GM12878 (cell line): ENCODE data around the gene NAP1L2.

ENCODE experiments used
- ATF7 ChIP-seq: fragments of 450-650 bp; IDR thresholded peaks from 2 replicates; pipeline ENCODE4 v1.6.1; 2016; ENCODE audit warnings: low read depth, mild to moderate bottlenecking
- EZH2 ChIP-seq: IDR thresholded peaks from 2 replicates; pipeline ENCODE4 v1.6.1; 2012; ENCODE audit warnings: low read depth, mild to moderate bottlenecking, control low read depth, inconsistent platforms, low read length, borderline replicate concordance; ENCODE audit not compliant: control insufficient read depth
- FOS ChIP-seq: IDR thresholded peaks from 3 replicates; pipeline ENCODE4 v1.6.1; 2011; ENCODE audit warnings: borderline replicate concordance; ENCODE audit not compliant: insufficient read length; ENCODE audit errors: extremely low read depth
- RAD21 ChIP-seq: IDR thresholded peaks from 2 replicates; pipeline ENCODE4 v1.6.1; 2011; ENCODE audit warnings: mild to moderate bottlenecking, low read depth, low read length, moderate library complexity; ENCODE audit not compliant: insufficient read depth
- RBBP5 ChIP-seq: fragments of 200-600 bp; sonication (generic); conservative IDR thresholded peaks from 2 replicates; pipeline ENCODE4 v1.6.1; 2016
- RCOR1 ChIP-seq: conservative IDR thresholded peaks from 2 replicates; pipeline ENCODE4 v1.6.1; 2012; ENCODE audit warnings: low read depth, low read length, improper control_type of control experiment
- RFX5 ChIP-seq: IDR thresholded peaks from 2 replicates; pipeline ENCODE4 v1.6.1; 2011; ENCODE audit warnings: low read depth, low read length, improper control_type of control experiment
- SREBF2 ChIP-seq: IDR thresholded peaks from 2 replicates; pipeline ENCODE4 v1.6.1; 2012; ENCODE audit warnings: mild to moderate bottlenecking, low read length
- TAF1 ChIP-seq: IDR thresholded peaks from 2 replicates; pipeline ENCODE4 v1.6.1; 2011; ENCODE audit warnings: mild to moderate bottlenecking, low read depth, low read length, borderline replicate concordance
- ZBED1 ChIP-seq: IDR thresholded peaks from 2 replicates; pipeline ENCODE4 v1.6.1; 2016; ENCODE audit warnings: borderline replicate concordance
- TF ChIP-seq, protein P1 (sequence below): fragments of 450-650 bp; conservative IDR thresholded peaks from 2 replicates; pipeline ENCODE4 v1.6.1; 2017; ENCODE audit warnings: mild to moderate bottlenecking, moderate library complexity
- TF ChIP-seq, protein P2 (sequence below), 3 experiments: IDR thresholded peaks in 2 of 3; conservative IDR thresholded peaks in 1 of 3; 2 replicates each; pipeline ENCODE4 v1.5.1; 2011; ENCODE audit warnings: low read depth in 3 of 3, low read length in 3 of 3, mild to moderate bottlenecking in 3 of 3, control low read depth in 2 of 3, moderate library complexity in 2 of 3, inconsistent platforms in 1 of 3, mixed read lengths in 1 of 3; ENCODE audit not compliant: control insufficient read depth in 2 of 3, insufficient read depth in 1 of 3; ENCODE audit errors: extremely low read depth in 1 of 3
- TF ChIP-seq, protein P3 (sequence below): fragments of 450-650 bp; IDR thresholded peaks from 2 replicates; pipeline ENCODE4 v1.6.1; 2016; ENCODE audit warnings: mild to moderate bottlenecking, moderate library complexity, borderline replicate concordance
- TF ChIP-seq, protein P4 (sequence below): fragments of 450-650 bp; IDR thresholded peaks from 2 replicates; pipeline ENCODE4 v1.6.1; 2017; ENCODE audit warnings: mild to moderate bottlenecking

DNA sequence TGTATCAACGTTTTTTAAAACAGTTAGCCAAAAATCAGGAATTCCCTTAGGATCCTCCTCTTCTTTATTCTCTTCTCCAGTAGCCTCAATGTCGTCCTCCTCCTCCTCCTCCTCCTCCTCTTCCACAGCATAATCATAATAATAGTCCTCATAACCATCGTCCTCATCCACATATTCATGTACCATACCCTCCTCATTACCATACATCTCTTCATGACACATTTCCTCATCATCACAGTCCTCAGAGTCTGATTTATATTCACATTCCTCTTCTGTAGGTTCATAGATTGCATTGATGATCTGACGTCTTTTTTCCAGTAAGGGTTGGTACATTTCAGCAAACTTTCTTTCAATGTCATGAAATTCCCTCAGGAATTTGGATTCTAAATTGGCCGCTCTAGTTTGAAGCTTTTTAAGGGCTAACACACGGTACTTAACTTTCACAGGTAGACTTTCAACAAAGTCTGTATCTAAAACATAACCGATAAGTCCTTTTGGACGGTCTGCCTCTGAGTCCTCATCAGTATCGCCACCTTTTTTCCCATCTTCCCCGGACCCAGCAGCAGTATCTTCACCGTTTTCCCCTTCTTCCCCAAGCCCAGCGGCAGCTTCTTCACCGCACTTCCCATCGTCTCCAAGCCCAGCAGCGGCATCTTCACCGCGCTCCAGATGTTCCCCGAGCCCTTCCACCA lies 771 bp downstream of the NAP1L2 start:
- TF ChIP-seq TAF1, result no peak
- no peak for TF ChIP-seq RBBP5
- TF ChIP-seq, protein P1, sequence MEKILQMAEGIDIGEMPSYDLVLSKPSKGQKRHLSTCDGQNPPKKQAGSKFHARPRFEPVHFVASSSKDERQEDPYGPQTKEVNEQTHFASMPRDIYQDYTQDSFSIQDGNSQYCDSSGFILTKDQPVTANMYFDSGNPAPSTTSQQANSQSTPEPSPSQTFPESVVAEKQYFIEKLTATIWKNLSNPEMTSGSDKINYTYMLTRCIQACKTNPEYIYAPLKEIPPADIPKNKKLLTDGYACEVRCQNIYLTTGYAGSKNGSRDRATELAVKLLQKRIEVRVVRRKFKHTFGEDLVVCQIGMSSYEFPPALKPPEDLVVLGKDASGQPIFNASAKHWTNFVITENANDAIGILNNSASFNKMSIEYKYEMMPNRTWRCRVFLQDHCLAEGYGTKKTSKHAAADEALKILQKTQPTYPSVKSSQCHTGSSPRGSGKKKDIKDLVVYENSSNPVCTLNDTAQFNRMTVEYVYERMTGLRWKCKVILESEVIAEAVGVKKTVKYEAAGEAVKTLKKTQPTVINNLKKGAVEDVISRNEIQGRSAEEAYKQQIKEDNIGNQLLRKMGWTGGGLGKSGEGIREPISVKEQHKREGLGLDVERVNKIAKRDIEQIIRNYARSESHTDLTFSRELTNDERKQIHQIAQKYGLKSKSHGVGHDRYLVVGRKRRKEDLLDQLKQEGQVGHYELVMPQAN, result no peak
- TF ChIP-seq FOS, result no peak
- TF ChIP-seq, protein P2, sequence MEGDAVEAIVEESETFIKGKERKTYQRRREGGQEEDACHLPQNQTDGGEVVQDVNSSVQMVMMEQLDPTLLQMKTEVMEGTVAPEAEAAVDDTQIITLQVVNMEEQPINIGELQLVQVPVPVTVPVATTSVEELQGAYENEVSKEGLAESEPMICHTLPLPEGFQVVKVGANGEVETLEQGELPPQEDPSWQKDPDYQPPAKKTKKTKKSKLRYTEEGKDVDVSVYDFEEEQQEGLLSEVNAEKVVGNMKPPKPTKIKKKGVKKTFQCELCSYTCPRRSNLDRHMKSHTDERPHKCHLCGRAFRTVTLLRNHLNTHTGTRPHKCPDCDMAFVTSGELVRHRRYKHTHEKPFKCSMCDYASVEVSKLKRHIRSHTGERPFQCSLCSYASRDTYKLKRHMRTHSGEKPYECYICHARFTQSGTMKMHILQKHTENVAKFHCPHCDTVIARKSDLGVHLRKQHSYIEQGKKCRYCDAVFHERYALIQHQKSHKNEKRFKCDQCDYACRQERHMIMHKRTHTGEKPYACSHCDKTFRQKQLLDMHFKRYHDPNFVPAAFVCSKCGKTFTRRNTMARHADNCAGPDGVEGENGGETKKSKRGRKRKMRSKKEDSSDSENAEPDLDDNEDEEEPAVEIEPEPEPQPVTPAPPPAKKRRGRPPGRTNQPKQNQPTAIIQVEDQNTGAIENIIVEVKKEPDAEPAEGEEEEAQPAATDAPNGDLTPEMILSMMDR (IDR thresholded peaks at IDR 0.05 in 2 of 3, conservative IDR thresholded peaks at IDR 0.05 in 1 of 3; ENCODE audit: control insufficient read depth in 2 of 3, extremely low read depth in 1 of 3, insufficient read depth in 1 of 3, low read depth in 3 of 3, low read length in 3 of 3), result no peak
- TF ChIP-seq RFX5, result no peak
- no peak for TF ChIP-seq ATF7
- no peak for TF ChIP-seq EZH2
- TF ChIP-seq RCOR1, result no peak
- no peak for TF ChIP-seq RAD21
- TF ChIP-seq, protein P3, sequence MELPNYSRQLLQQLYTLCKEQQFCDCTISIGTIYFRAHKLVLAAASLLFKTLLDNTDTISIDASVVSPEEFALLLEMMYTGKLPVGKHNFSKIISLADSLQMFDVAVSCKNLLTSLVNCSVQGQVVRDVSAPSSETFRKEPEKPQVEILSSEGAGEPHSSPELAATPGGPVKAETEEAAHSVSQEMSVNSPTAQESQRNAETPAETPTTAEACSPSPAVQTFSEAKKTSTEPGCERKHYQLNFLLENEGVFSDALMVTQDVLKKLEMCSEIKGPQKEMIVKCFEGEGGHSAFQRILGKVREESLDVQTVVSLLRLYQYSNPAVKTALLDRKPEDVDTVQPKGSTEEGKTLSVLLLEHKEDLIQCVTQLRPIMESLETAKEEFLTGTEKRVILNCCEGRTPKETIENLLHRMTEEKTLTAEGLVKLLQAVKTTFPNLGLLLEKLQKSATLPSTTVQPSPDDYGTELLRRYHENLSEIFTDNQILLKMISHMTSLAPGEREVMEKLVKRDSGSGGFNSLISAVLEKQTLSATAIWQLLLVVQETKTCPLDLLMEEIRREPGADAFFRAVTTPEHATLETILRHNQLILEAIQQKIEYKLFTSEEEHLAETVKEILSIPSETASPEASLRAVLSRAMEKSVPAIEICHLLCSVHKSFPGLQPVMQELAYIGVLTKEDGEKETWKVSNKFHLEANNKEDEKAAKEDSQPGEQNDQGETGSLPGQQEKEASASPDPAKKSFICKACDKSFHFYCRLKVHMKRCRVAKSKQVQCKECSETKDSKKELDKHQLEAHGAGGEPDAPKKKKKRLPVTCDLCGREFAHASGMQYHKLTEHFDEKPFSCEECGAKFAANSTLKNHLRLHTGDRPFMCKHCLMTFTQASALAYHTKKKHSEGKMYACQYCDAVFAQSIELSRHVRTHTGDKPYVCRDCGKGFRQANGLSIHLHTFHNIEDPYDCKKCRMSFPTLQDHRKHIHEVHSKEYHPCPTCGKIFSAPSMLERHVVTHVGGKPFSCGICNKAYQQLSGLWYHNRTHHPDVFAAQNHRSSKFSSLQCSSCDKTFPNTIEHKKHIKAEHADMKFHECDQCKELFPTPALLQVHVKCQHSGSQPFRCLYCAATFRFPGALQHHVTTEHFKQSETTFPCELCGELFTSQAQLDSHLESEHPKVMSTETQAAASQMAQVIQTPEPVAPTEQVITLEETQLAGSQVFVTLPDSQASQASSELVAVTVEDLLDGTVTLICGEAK, result no peak
- TF ChIP-seq, protein P4, sequence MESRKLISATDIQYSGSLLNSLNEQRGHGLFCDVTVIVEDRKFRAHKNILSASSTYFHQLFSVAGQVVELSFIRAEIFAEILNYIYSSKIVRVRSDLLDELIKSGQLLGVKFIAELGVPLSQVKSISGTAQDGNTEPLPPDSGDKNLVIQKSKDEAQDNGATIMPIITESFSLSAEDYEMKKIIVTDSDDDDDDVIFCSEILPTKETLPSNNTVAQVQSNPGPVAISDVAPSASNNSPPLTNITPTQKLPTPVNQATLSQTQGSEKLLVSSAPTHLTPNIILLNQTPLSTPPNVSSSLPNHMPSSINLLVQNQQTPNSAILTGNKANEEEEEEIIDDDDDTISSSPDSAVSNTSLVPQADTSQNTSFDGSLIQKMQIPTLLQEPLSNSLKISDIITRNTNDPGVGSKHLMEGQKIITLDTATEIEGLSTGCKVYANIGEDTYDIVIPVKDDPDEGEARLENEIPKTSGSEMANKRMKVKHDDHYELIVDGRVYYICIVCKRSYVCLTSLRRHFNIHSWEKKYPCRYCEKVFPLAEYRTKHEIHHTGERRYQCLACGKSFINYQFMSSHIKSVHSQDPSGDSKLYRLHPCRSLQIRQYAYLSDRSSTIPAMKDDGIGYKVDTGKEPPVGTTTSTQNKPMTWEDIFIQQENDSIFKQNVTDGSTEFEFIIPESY, result no peak
- TF ChIP-seq SREBF2, result no peak
- no peak for TF ChIP-seq ZBED1
